ENCODE measurements around the gene HNRNPLL.

The HNRNPLL gene

DNA sequence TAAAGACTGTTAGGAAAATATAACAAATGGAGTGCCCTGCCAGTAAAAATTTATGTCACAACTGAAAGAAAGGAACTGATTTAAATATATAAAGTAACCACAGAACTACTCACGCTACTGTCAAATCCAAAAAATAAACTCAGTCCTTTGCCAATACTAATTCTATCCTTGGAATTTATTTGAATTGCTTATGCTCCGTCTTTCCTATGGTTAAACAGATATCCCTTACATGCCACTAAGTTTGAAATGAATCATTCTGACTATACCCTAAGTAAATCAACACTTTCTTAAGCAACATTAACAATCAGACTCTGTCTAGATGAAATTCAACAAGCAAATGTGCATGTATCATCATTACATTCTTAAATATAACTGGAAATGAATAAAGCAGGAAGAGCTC is 9.8 kb downstream of the HNRNPLL start:
- DNase-seq (ENCODE audit: low read depth in 2 of 2) = no peak

DNA sequence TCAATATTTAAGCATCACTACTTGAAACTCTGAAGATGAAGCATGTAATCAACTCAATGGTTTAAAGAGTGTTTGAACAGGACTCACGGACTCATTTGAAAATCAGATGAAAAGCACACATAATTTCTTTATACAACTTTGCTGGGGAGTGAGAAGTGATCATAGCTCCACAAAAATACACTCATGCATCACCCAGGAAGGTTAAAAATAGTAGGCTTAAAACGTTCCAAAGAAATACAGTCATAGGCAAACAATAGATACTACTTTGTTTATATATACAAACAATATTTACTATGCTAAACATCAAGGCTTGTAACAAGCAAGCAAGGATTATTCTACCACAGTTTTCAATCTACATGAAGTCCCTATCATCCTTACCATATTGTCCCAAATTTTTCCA is 11.6 kb downstream of the HNRNPLL start:
- no peak for DNase-seq (ENCODE audit: low read depth in 2 of 2)

GRCh38 chr2:38590053-38590452 is 12.7 kb downstream of the HNRNPLL start:
- DNase-seq (ENCODE audit: low read depth in 2 of 2) = no peak

GRCh38 chr2:38586931-38587330 is 15.8 kb downstream of the HNRNPLL start:
- DNase-seq (ENCODE audit: low read depth in 2 of 2) = no peak

GRCh38 chr2:38584881-38585280 is 17.8 kb downstream of the HNRNPLL start:
- DNase-seq (ENCODE audit: low read depth in 2 of 2) = no peak

DNA sequence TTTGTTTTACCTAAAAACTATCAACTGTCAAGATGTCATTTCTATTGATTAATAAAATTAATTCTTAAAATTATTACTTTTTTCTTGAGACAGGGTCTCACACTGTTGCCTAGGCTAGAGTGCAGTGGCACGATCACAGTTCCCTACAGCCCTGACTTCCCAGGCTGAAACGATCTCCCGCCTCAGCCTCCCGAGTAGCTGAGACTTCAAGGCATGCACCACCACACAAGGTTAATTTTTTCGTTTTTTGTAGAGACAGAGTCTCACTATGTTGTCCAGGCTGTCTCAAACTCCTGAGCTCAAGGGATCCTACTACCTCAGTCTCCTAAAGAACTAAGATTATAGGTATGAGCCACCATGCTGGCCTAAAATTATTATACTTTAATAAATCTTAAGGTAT is 18.7 kb downstream of the HNRNPLL start:
- DNase-seq (ENCODE audit: low read depth in 2 of 2) = no peak

DNA sequence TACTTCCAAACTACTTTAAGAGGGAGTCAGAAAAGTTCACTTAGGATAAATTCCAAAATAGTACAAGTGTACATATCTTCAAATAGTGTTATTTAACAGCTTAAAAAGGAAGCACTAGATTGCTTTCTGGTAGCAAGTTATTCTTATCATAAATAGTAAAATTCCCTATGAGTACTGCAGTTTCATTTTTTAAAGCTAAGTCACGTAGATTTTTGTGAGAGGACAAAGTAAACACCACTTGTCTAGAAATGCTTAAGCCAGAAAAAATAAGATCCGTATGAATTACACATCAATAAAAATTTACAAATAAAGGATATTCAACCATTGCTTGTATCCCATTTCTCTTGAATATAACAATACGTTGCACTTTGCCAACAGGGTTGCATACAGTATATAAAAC is 19.2 kb downstream of the HNRNPLL start:
- DNase-seq (ENCODE audit: low read depth in 2 of 2) = no peak

DNA sequence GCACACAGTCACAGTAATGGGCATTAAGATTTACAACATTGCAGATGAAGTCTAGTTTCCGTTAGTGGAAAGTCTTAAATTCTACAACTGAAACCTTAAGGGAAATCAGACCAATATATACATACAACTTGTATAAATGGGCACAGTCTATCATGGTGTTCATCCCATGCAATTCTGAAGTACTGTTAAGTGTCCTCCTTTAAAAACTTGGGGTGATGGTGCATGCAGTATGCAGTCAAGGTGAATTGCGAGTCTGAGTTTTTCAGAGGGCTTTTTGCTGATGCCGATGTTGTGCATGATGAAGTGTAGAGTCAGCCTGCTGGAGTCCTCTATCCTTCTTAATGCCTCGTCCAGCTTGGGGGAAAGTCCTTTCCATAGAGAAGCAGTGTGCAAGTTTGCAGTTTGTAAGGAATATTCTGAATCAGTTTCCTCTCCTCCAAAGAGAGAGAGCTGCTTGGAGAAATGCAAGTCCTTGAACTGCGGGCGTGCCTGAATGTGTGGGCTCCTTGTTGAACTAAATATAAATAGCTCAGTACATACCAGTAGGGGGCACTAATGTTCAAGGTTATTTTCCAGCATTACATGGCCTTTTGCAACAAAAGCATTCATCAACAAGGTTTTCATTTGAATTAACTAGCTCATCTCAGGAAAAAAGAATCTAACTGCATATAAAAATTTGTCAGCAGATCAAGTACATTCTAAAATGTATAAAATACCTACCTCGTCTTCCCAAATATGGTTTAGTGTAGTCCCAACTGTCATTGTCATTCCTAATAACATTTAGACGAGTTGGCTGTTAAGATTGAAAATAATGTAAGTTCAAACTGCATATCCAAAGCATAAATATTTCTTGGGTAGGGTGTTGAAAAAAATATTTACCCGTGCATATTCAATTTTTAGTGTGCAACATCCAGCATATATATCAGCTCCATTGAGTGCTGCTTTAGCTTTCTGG is 21.3 kb downstream of the HNRNPLL start:
- DNase-seq (ENCODE audit: low read depth in 2 of 2) = no peak

DNA sequence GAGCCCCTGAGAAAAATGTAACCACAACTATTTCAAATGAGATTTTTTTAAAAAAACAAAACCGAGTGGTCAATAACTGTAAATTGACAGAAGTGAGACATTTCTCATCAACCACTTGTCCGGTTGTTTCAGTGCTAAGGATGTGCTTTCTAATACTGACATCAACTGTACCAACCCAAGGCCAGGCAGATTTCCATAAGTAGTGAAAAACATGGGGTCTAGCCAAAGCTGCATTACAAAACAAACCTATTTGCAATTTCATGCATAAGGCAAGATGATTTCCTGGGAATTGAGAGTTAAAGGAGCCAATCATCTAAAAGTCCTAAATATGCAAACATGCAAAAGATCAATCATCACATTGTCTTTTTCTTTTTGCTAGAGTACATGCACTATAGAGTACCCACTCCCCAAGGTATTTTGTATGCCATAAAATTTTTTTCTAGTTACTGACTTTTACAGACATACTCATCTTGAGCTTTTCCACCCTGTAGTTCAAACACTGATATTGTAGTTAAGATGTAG is 22.6 kb downstream of the HNRNPLL start:
- no peak for DNase-seq (ENCODE audit: low read depth in 2 of 2)

DNA sequence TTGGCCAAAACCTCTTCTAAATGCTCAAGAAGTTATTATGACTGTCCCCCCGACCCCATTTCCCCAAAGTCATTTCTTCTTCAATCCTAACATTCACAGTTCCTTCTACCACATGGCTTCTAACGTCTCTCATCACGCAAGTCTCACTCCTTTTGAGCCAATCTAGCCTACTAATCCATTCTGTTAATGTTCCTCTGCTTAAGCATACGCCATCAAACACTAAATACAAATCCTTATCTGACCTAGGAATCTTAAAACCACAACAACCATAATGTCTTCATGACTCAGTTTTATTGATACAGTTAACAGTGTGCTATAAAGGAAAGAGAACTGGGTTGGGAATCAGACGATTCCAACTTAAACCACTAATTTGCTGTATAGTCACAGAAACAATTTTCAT is 23.9 kb downstream of the HNRNPLL start:
- DNase-seq (ENCODE audit: low read depth in 2 of 2) = no peak

DNA sequence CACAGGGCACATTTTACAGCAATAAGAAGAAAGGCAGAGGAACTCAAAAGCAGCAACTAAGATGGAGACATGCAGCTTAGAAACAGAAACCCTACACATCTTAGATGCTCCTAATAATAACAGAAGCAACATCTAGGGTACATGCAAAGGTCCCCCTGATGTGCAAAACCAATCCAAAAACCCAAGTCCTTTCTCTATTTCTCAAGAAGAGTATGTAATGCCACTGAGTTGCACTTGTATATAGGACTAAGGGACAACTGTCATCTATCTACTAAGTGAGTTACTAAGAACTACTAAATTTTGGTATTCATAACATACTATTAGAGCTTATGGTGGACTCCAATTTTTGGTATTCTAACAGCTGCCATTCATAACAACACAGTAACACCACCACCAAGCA is 28.4 kb downstream of the HNRNPLL start:
- no peak for DNase-seq (ENCODE audit: low read depth in 2 of 2)

DNA sequence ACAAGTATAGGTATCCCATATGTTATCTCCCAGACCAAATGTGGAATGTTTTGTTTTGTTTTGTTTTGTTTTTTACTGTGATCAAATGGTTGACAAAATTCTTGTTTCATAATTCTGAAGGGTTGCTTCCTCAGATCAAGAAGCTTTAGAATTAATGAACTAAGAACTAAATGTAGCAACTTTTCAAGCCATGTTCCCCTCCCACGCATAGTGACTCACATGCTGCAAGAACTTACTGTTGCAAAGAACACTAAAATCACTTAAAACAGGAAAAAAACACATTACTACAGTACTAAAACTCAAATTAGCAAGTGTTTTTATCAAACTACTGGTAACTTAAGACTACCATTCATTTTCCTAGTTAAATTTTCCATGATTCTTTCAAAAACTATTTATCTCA is 30.6 kb downstream of the HNRNPLL start:
- no peak for DNase-seq (ENCODE audit: low read depth in 2 of 2)

DNA sequence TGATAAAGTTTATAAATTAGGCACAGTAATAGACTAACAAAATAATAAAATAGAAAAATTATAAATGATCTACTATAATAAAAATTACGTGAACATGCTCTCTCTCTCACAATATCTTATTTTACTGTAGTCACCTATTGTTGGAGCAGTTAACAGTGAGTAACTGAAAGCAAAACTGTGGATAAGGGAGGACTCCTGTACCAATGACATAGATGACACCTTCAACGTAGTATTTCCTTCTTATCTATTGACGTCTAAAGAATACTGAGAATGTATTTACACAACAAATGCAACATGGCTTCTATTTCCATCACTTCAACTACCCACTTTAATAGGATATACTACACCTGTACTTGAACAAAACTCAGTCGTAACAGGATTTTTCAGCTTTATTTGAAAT is 31.5 kb downstream of the HNRNPLL start:
- DNase-seq (ENCODE audit: low read depth in 2 of 2) = no peak

DNA sequence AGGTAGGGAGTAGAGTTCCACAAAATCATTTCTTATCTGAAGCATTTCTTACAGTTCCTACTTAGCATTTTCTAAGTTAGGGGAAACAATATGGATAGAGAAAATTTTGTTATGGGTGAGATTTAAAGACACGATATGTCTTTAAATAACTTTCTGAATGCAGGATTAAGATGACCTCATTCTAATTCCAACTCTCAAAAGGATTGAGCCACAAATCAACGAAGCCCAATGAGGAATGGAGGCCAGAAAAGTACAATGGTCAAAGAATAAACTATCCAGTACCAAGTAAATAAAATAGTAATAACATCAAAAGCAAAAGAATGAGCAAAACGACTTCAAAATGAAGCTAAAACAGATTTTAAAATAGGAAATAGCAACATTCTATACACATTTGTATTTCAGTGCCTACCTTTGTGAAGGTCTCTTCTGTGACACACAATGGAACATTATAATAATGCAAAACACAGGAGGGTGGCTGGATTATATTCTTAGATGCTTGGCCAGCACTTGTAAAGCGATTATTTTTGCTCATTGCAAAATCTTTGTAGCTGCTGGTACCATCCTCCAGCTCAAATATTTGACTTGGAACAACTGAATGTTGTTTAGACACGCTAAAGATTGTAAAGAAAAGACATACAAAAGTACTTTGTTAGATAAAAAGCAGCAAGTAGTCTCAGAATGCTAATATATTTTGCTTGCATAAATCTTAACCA is 33.8 kb downstream of the HNRNPLL start:
- no peak for DNase-seq (ENCODE audit: low read depth in 2 of 2)

- DNase-seq (ENCODE audit: low read depth in 2 of 2) = no peak
Observed at GRCh38 chr2:38565333-38565732, 37.4 kb downstream of the HNRNPLL start.

- DNase-seq (ENCODE audit: low read depth in 2 of 2) = no peak
Observed at GRCh38 chr2:38561691-38562090, 41.0 kb downstream of the HNRNPLL start.

DNA sequence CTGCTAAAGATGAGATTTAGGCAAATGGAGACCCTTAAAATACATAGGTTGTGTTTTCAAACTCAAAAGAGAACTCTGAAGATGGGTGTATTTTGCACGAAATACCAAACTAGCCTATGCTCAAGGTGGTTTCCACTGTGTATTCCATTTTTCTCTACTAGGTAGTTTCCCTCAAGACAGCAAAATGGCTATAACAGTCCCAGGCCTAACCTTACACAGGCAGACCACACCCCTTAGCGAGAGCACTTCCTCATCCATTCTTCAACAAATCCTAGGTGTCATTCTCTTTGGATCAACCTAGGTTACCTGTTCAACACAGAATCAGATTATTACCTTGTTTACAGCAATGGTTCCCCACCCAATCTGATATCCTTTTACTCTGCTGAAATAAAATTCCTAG is 42.6 kb downstream of the HNRNPLL start:
- DNase-seq (ENCODE audit: low read depth in 2 of 2) = no peak

- no peak for DNase-seq (ENCODE audit: low read depth in 2 of 2)
Observed at GRCh38 chr2:38557981-38558380, 44.7 kb downstream of the HNRNPLL start.

- no peak for DNase-seq (ENCODE audit: low read depth in 2 of 2)
Observed at GRCh38 chr2:38557217-38557616, 45.5 kb downstream of the HNRNPLL start.

- DNase-seq (ENCODE audit: low read depth in 2 of 2) = no peak
Observed at GRCh38 chr2:38556006-38556801, 46.5 kb downstream of the HNRNPLL start.

DNA sequence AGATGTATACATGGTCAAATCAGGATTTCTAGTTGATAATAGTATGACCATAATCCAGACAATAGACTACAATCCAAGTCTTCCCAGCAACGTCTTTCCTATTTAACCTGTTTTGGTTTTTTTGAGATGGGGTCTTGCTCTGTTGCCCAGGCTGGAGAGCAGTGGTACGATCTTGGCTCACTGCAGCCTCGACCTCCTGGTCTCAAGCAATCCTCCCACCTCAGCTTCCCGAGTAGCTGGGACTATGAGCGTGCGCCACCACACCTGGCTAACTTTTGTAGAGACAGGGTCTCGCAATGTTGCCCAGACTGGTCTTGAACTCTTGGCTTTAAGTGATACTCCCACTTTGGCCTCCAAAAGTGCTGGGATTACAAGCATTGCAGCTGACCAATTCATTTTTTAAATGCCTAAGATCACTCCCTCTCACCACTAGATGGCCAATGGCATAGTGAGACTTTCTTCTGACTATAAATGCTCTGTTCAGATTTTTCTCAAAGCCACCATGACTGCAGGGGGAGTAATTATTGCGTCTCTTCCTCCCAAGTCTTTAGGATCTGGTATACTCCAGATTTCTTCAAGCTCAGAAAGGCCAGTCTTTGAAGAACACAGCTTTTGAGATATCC is 47.6 kb downstream of the HNRNPLL start:
- DNase-seq (ENCODE audit: low read depth in 2 of 2) = no peak

GRCh38 chr2:38553554-38553953 is 49.2 kb downstream of the HNRNPLL start:
- DNase-seq (ENCODE audit: low read depth in 2 of 2) = no peak
